ENCODE data around the gene AXIN1. TPM values are rescaled to one million over a fixed set of nuclear protein-coding genes. Genes with fewer than 3 reads are reported as not detected.

Gene AXIN1
- total and polyA plus RNA-seq, 9 of the 15 experiments (the other 6 are each of a cell fraction or from before 2014, with no cell fraction given) = 0.42 to 58.0 (median 25.9) TPM

GRCh38 chr16:396605-397004 is 44.1 kb upstream of the AXIN1 start (continued):
- TF ChIP-seq TAF1 (IDR thresholded peaks at IDR 0.05; ENCODE audit: control insufficient read depth, extremely low read depth, insufficient read depth, low read length, severe bottlenecking) = peak; percentile 29
- TF ChIP-seq KAT7 (CRISPR knock-in tag; IDR thresholded peaks at IDR 0.05; ENCODE audit: borderline replicate concordance) = no peak
- no peak for TF ChIP-seq DACH1 (IDR thresholded peaks at IDR 0.05; ENCODE audit: partially characterized antibody)
- TF ChIP-seq MGA (IDR thresholded peaks at IDR 0.05) = peak; percentile 86
- TF ChIP-seq, protein P1, sequence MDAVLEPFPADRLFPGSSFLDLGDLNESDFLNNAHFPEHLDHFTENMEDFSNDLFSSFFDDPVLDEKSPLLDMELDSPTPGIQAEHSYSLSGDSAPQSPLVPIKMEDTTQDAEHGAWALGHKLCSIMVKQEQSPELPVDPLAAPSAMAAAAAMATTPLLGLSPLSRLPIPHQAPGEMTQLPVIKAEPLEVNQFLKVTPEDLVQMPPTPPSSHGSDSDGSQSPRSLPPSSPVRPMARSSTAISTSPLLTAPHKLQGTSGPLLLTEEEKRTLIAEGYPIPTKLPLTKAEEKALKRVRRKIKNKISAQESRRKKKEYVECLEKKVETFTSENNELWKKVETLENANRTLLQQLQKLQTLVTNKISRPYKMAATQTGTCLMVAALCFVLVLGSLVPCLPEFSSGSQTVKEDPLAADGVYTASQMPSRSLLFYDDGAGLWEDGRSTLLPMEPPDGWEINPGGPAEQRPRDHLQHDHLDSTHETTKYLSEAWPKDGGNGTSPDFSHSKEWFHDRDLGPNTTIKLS (IDR thresholded peaks at IDR 0.05; ENCODE audit: borderline replicate concordance, low read depth) = no peak
- no peak for TF ChIP-seq ARNT (IDR thresholded peaks at IDR 0.05)
- no peak for TF ChIP-seq FIP1L1 (IDR thresholded peaks at IDR 0.05; ENCODE audit: low read depth, low read length, poor library complexity, severe bottlenecking)
- TF ChIP-seq, protein P2, sequence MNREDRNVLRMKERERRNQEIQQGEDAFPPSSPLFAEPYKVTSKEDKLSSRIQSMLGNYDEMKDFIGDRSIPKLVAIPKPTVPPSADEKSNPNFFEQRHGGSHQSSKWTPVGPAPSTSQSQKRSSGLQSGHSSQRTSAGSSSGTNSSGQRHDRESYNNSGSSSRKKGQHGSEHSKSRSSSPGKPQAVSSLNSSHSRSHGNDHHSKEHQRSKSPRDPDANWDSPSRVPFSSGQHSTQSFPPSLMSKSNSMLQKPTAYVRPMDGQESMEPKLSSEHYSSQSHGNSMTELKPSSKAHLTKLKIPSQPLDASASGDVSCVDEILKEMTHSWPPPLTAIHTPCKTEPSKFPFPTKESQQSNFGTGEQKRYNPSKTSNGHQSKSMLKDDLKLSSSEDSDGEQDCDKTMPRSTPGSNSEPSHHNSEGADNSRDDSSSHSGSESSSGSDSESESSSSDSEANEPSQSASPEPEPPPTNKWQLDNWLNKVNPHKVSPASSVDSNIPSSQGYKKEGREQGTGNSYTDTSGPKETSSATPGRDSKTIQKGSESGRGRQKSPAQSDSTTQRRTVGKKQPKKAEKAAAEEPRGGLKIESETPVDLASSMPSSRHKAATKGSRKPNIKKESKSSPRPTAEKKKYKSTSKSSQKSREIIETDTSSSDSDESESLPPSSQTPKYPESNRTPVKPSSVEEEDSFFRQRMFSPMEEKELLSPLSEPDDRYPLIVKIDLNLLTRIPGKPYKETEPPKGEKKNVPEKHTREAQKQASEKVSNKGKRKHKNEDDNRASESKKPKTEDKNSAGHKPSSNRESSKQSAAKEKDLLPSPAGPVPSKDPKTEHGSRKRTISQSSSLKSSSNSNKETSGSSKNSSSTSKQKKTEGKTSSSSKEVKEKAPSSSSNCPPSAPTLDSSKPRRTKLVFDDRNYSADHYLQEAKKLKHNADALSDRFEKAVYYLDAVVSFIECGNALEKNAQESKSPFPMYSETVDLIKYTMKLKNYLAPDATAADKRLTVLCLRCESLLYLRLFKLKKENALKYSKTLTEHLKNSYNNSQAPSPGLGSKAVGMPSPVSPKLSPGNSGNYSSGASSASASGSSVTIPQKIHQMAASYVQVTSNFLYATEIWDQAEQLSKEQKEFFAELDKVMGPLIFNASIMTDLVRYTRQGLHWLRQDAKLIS (CRISPR knock-in tag; IDR thresholded peaks at IDR 0.05) = no peak
- TF ChIP-seq NFXL1 (CRISPR knock-in tag; IDR thresholded peaks at IDR 0.05) = no peak
- no peak for TF ChIP-seq SMAD3 (CRISPR knock-in tag; conservative IDR thresholded peaks at IDR 0.05)

Measured in K562 (cell line).